Measurements from ENCODE around the gene FDCSP. TPM values are rescaled to one million over a fixed set of nuclear protein-coding genes. Genes with fewer than 3 reads are reported as not detected.

Gene FDCSP
- total and polyA plus RNA-seq, 2 of the 13 experiments (the other 11 are each of a cell fraction or from before 2014, with no cell fraction given): not detected

DNA sequence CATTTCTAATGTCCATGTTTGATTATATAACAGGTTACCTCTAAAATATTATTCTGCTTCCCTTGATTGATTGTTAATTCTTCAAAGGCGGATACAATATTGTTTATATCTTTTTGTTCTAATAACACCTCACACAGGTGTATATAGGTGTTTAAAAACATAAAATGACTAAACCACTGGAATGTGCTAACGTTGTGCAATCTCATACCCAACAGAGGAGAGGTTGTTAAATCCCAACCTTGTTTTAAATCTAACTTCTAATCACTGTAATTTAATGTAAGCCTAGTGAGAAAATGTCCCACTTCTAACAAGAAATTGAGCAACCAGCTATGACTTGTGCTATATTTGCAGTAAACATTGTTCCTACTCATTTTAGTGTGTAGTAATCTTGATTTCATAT lies 29.1 kb upstream of the FDCSP start (continued):
- TF ChIP-seq, protein P1, sequence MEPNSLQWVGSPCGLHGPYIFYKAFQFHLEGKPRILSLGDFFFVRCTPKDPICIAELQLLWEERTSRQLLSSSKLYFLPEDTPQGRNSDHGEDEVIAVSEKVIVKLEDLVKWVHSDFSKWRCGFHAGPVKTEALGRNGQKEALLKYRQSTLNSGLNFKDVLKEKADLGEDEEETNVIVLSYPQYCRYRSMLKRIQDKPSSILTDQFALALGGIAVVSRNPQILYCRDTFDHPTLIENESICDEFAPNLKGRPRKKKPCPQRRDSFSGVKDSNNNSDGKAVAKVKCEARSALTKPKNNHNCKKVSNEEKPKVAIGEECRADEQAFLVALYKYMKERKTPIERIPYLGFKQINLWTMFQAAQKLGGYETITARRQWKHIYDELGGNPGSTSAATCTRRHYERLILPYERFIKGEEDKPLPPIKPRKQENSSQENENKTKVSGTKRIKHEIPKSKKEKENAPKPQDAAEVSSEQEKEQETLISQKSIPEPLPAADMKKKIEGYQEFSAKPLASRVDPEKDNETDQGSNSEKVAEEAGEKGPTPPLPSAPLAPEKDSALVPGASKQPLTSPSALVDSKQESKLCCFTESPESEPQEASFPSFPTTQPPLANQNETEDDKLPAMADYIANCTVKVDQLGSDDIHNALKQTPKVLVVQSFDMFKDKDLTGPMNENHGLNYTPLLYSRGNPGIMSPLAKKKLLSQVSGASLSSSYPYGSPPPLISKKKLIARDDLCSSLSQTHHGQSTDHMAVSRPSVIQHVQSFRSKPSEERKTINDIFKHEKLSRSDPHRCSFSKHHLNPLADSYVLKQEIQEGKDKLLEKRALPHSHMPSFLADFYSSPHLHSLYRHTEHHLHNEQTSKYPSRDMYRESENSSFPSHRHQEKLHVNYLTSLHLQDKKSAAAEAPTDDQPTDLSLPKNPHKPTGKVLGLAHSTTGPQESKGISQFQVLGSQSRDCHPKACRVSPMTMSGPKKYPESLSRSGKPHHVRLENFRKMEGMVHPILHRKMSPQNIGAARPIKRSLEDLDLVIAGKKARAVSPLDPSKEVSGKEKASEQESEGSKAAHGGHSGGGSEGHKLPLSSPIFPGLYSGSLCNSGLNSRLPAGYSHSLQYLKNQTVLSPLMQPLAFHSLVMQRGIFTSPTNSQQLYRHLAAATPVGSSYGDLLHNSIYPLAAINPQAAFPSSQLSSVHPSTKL (CRISPR knock-in tag; IDR thresholded peaks at IDR 0.05): peak; percentile 33; the same call in 1 of the 2 replicates
- TF ChIP-seq EP300 (IDR thresholded peaks at IDR 0.05; ENCODE audit: low read depth in 2 of 2, low read length in 2 of 2) (0 out of 4 replicates have a peak, but pooled peaks of 1 of the 2 experiments have one; percentile 12), EP300 (CRISPR knock-in tag; IDR thresholded peaks at IDR 0.05; ENCODE audit: borderline replicate concordance) (no peak), CEBPB (IDR thresholded peaks at IDR 0.05; ENCODE audit: borderline replicate concordance, low read depth, low read length) (peak; percentile 68)

DNA sequence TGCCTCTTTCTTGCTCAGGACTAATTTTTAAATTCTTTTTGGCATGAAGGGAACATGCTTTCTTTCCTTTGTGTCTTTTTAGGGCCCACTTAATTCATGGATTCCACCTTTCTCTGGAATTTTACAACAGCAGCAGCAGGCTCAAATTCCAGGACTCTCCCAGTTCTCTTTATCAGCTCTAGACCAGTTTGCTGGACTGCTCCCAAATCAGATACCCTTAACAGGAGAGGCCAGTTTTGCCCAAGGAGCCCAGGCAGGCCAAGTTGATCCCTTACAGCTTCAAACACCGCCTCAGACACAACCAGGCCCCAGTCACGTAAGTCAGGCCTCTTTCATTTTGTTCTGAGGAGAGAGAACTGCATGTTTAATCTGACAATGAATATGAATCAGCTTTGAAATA lies 28.1 kb upstream of the FDCSP start:
- intact Hi-C loops (cut with micrococcal nuclease; ENCODE audit: unreplicated experiment) (no loop called here), in situ Hi-C loops (cut with HindIII; ENCODE audit: extremely low pct_ligation_motif_present, low pct_unique_long_range_greater_than_20kb) (no loop called here)
- POLR2A ChIA-PET: no interaction called here
- CTCF ChIA-PET (ENCODE audit: low intra/inter-chr PET ratio, low total read pairs): no interaction called here
- 53% methylated on average over 2 of the region's 2 CpGs for WGBS (ENCODE audit: low lambda C conversion rate)
- Histone ChIP-seq H4K20me1 (ENCODE audit: insufficient read depth, low read length) (no peaks in the 10 kb centered on the region), H3K4me2 (ENCODE audit: low read depth, low read length) (peak overlapping the region; percentile 50), H3K9ac (ENCODE audit: insufficient read depth, low read depth, low read length) (peak overlapping the region; percentile 53), H3K4me1 (ENCODE audit: insufficient read depth, low read length) (peaks cover 83% of the 10 kb centered on the region), H3K79me2 (ENCODE audit: insufficient read depth, low read length) (no peaks in the 10 kb centered on the region), H3K4me3 (replicated peaks in 1 of 3; ENCODE audit: insufficient read depth in 1 of 3, low read depth in 2 of 3, low read length in 3 of 3) (peak overlapping the region in 1 of 3 experiments; percentile 25; a peak in 2 of 6 replicates), H3K36me3 (replicated peaks in 1 of 2; ENCODE audit: control insufficient read depth in 1 of 2, insufficient read depth in 2 of 2, low read length in 2 of 2) (no peaks in the 10 kb centered on the region), H3K9me3 (ENCODE audit: low read length) (no peaks in the 10 kb centered on the region), H2AFZ (ENCODE audit: low read length) (peak overlapping the region; percentile 85), H3K27ac (ENCODE audit: extremely low read length, insufficient read depth, low read length) (peak overlapping the region; percentile 76), H3K27me3 (ENCODE audit: control insufficient read depth in 1 of 2, insufficient read depth in 2 of 2, low read length in 2 of 2) (no peaks in the 10 kb centered on the region; a peak in 1 of 5 replicates)
- ATAC-seq: peak; percentile 87
- BruUV-seq (replicated peaks): no TSS peak
- DNase-seq (ENCODE audit: low spot score): peak; percentile 72
- no peak for FAIRE-seq
- TF ChIP-seq ZNF30 (CRISPR knock-in tag; IDR thresholded peaks at IDR 0.05): no peak
- TF ChIP-seq ZNF34 (CRISPR knock-in tag; IDR thresholded peaks at IDR 0.05; ENCODE audit: borderline replicate concordance): no peak
- peak; percentile 83 for TF ChIP-seq TEAD3 (CRISPR knock-in tag; optimal IDR thresholded peaks at IDR 0.05; ENCODE audit: borderline replicate concordance)
- no peak for TF ChIP-seq JARID2 (CRISPR knock-in tag; IDR thresholded peaks at IDR 0.05; ENCODE audit: insufficient replicate concordance)
- TF ChIP-seq, protein P2, sequence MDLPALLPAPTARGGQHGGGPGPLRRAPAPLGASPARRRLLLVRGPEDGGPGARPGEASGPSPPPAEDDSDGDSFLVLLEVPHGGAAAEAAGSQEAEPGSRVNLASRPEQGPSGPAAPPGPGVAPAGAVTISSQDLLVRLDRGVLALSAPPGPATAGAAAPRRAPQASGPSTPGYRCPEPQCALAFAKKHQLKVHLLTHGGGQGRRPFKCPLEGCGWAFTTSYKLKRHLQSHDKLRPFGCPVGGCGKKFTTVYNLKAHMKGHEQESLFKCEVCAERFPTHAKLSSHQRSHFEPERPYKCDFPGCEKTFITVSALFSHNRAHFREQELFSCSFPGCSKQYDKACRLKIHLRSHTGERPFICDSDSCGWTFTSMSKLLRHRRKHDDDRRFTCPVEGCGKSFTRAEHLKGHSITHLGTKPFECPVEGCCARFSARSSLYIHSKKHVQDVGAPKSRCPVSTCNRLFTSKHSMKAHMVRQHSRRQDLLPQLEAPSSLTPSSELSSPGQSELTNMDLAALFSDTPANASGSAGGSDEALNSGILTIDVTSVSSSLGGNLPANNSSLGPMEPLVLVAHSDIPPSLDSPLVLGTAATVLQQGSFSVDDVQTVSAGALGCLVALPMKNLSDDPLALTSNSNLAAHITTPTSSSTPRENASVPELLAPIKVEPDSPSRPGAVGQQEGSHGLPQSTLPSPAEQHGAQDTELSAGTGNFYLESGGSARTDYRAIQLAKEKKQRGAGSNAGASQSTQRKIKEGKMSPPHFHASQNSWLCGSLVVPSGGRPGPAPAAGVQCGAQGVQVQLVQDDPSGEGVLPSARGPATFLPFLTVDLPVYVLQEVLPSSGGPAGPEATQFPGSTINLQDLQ (CRISPR knock-in tag; IDR thresholded peaks at IDR 0.05): no peak
- no peak for TF ChIP-seq ZNF747 (CRISPR knock-in tag; IDR thresholded peaks at IDR 0.05; ENCODE audit: borderline replicate concordance)
- no peak for TF ChIP-seq NBN (conservative IDR thresholded peaks at IDR 0.05)
- TF ChIP-seq DNMT3B (CRISPR knock-in tag; conservative IDR thresholded peaks at IDR 0.05): no peak
- no peak for TF ChIP-seq ZNF256 (CRISPR knock-in tag; conservative IDR thresholded peaks at IDR 0.05)
- no peak for TF ChIP-seq ZNF546 (CRISPR knock-in tag; conservative IDR thresholded peaks at IDR 0.05)
- TF ChIP-seq SALL2 (CRISPR knock-in tag; IDR thresholded peaks at IDR 0.05): no peak
- no peak for TF ChIP-seq SOX13 (IDR thresholded peaks at IDR 0.05)
- TF ChIP-seq SOX13 (CRISPR knock-in tag; conservative IDR thresholded peaks at IDR 0.05 in 1 of 2, IDR thresholded peaks at IDR 0.05 in 1 of 2): peak in 1 of 2 experiments; percentile 36; a peak in 1 of 4 replicates
- peak; percentile 49; the same call in 1 of the 2 replicates for TF ChIP-seq HNF4A (CRISPR knock-in tag; IDR thresholded peaks at IDR 0.05)
- TF ChIP-seq PRPF4 (IDR thresholded peaks at IDR 0.05; ENCODE audit: low read depth, low read length, poor library complexity, severe bottlenecking): no peak

Data from HepG2 (cell line).